RWPE1 (cell line): ENCODE data around the gene SKIC2.
"Not testable (repeated sequence)": the region's sequence is repeated elsewhere in the genome, so short reads cannot be mapped to it uniquely, and the experiment has no call there.

Experiments
- CTCF ChIA-PET: fragments of 350-600 bp; sonication (Branson Sonifier 250); formaldehyde crosslinking; extraction: SDS; loops from one replicate; lab custom pipeline; 2021; lab: Yijun Ruan, JAX
- POLR2A ChIA-PET: fragments of 400-600 bp; formaldehyde crosslinking; extraction: SDS; loops from one replicate; lab custom pipeline; 2020; ENCODE audit warnings: antibody characterized with exemption; ENCODE audit not compliant: low non-redundant PET; lab: Yijun Ruan, JAX
- DNase-seq: peaks from one replicate; pipeline ENCODE4 v3.0.0; 2012; ENCODE audit warnings: low spot score
- H3K27ac ChIP-seq: fragments of 450-650 bp; 2 replicates; pipeline ENCODE4 v1.5.1; 2017
- CTCF ChIP-seq: fragments of 450-650 bp; conservative IDR thresholded peaks from 2 replicates; pipeline ENCODE4 v1.5.1; 2017; ENCODE audit warnings: low read depth, mild to moderate bottlenecking

SKIC2 gene

GRCh38 chr6:31930962-31931361, 28.0 kb upstream of the SKIC2 start:
- no peak for DNase-seq
- ChIA-PET CTCF (no interaction called here), POLR2A (no interaction called here)
- no peak overlapping the region for H3K27ac ChIP-seq
- no peak for TF ChIP-seq CTCF

- CTCF ChIA-PET, POLR2A ChIA-PET, DNase-seq: not testable (repeated sequence)
Measured at GRCh38 chr6:31932137-31932536, 26.8 kb upstream of the SKIC2 start.

GRCh38 chr6:31933537-31933936, 25.4 kb upstream of the SKIC2 start:
- ChIA-PET CTCF (interaction anchor here (0.5 to 0.8 kb wide), 3 partner anchors 18 to 1451 kb away, joined by 3 to 5 read pairs (median 3); no protein-coding TSS in a partner anchor), POLR2A (no interaction called here)
- no peak for TF ChIP-seq CTCF
- H3K27ac ChIP-seq, result no peak overlapping the region
- no peak for DNase-seq

More at GRCh38 chr6:31932137-31932536, 26.8 kb upstream of the SKIC2 start:
- not testable (repeated sequence) for H3K27ac ChIP-seq

GRCh38 chr6:31935021-31935420, 24.0 kb upstream of the SKIC2 start:
- POLR2A ChIA-PET, result no interaction called here
- CTCF ChIA-PET, result no interaction called here
- H3K27ac ChIP-seq, result no peak overlapping the region
- TF ChIP-seq CTCF, result no peak
- no peak for DNase-seq

GRCh38 chr6:31935823-31936222, 23.2 kb upstream of the SKIC2 start:
- no peak for TF ChIP-seq CTCF
- no peak for DNase-seq
- CTCF ChIA-PET, result no interaction called here
- H3K27ac ChIP-seq, result no peak overlapping the region
- POLR2A ChIA-PET, result no interaction called here

- ChIA-PET POLR2A (no interaction called here), CTCF (no interaction called here)
- no peak overlapping the region for H3K27ac ChIP-seq
- no peak for DNase-seq
- TF ChIP-seq CTCF, result no peak
Measured at GRCh38 chr6:31940256-31940664, 18.7 kb upstream of the SKIC2 start.

GRCh38 chr6:31943742-31944141, 15.2 kb upstream of the SKIC2 start:
- CTCF ChIA-PET, result interaction anchor here (1.1 kb wide), 1 partner anchor 21 kb away, joined by 4 read pairs; no protein-coding TSS in a partner anchor

More at GRCh38 chr6:31943742-31944141, 15.2 kb upstream of the SKIC2 start:
- POLR2A ChIA-PET, result no interaction called here
- no peak for TF ChIP-seq CTCF
- DNase-seq, result no peak
- H3K27ac ChIP-seq, result no peak overlapping the region
